ENCODE results near the gene NCLN. TPM values are rescaled to one million over a fixed set of nuclear protein-coding genes. Genes with fewer than 3 reads are reported as not detected.

The NCLN gene
- total RNA-seq, result 82.4 and 82.7 TPM in 2 replicates

DNA sequence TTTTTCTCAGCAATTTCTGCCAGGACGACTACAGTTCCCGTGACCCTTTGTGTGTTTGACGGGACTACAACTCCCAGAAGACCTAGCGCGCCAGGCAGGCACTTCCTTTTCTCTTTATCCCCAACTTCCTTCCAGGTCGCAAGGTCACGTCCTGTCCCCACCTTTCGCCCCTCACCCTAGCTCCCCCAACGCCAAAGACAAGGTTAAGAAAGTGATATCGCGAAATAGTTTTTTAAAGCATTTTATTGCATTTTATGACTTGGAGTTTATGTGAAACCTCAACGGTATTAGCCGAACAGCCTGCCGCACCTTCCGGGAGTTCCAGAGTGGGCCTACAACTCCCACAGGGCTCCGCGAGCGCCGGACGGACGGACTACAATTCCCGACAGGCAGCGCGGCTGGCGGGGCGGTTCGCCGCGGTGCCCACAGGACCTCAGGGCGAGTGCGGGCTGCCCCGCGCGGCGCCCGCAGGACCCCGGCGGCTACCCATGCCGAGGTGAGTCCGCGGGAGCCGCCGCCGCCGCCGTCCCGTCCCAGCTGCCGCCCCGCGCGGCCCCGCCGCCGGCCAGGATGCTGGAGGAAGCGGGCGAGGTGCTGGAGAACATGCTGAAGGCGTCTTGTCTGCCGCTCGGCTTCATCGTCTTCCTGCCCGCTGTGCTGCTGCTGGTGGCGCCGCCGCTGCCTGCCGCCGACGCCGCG is at the start of gene NCLN:
Gene NCLN, plus strand, starts transcription at position 470 of the 699 bp plus-strand sequence. Its CDS starts 101 bp downstream, at position 571.

DNA sequence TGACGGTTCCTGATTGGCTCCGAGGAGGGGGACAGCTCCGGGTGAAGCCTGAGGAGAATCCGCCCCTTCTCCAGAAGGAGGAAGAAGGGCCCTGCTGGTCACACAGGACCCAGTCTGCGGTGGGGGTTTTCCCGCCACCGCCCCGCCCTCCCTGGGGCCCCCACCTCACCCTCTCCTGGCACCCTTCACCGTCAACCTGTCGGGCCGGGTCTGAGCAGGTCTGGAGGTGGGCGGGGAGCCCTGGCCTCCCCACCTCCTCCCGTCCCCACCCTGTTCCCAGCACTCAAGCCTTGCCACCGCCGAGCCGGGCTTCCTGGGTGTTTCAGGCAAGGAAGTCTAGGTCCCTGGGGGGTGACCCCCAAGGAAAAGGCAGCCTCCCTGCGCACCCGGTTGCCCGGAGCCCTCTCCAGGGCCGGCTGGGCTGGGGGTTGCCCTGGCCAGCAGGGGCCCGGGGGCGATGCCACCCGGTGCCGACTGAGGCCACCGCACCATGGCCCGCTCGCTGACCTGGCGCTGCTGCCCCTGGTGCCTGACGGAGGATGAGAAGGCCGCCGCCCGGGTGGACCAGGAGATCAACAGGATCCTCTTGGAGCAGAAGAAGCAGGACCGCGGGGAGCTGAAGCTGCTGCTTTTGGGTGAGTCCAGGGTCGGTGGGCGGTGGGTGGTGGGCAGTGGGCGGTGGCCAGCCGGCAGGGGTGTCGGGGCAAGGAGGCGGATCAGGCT is 49.6 kb upstream of the NCLN start, which contains the start of gene GNA15:
Gene GNA15, plus strand, starts transcription at position 73 of the 723 bp plus-strand sequence. Its CDS starts 418 bp downstream, at position 491.

GRCh38 chr19:3178377-3178972 is 7.3 kb upstream of the NCLN start, which contains the start of gene S1PR4:
TSS of gene S1PR4 (plus strand) at chr19:3178769. CDS start at chr19:3178793, 24 bp downstream.

DNA sequence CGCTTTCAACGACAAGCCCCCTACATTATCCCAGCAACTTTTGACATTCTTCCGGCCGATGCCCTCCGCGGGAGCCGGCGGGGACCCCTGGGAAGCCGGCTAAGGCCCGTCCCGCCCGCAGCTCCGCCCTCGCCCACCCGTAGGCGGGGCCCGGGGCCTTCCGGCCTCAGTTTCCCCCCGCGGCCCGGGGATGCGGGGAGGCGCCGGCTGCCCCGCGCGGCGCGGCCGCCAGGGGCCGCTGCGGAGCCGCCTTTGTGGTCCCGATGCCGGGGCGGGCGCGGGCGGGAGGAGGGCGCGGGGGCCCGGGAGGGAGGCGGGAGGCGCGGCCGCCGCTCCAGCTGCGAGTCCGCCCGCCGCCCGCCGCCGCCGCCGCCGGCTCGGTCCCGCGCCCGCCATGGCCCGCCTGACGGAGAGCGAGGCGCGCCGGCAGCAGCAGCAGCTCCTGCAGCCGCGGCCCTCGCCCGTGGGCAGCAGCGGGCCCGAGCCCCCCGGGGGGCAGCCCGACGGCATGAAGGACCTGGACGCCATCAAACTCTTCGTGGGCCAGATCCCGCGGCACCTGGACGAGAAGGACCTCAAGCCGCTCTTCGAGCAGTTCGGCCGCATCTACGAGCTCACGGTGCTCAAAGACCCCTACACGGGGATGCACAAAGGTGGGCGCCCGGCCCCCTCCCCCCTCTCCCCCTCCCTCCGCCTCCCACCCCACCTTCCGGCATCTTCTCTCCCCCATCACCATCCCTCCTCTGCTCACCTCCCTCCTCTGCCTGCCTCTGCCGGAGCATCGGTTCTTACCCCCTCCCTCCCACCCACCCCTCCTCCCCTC is 38.8 kb downstream of the NCLN start, which contains the start of gene CELF5:
Gene CELF5, plus strand, starts transcription at position 316 of the 823 bp plus-strand sequence. Its CDS starts 79 bp downstream, at position 395.

Other genes starting within 250 kb of the NCLN start
- gene ZNF77, start 241.0 kb upstream of the NCLN start, total RNA-seq, result 2.2 and 3.0 TPM in 2 replicates
- gene TLE6, start 208.4 kb upstream of the NCLN start, total RNA-seq, result 0.17 and 0.30 TPM in 2 replicates
- gene TLE2, start 156.7 kb upstream of the NCLN start, total RNA-seq, result 0.45 and 2.5 TPM in 2 replicates
- gene TLE5, start 123.4 kb upstream of the NCLN start, total RNA-seq, result 312 and 327 TPM in 2 replicates
- 48.1 and 51.3 TPM in 2 replicates for gene GNA11, start 91.6 kb upstream of the NCLN start, total RNA-seq
- gene GNA15, start 49.9 kb upstream of the NCLN start, total RNA-seq, result not detected in 2 replicates
- not detected in 2 replicates for gene S1PR4, start 7.2 kb upstream of the NCLN start, total RNA-seq
- gene CELF5, start 38.7 kb downstream of the NCLN start, total RNA-seq, result not detected in 2 replicates
- 36.7 and 41.2 TPM in 2 replicates for gene NFIC, start 180.7 kb downstream of the NCLN start, total RNA-seq

All from bronchus fibroblast of lung (primary cell).